ENCODE results near the gene SNTB2. TPM values are rescaled to one million over a fixed set of nuclear protein-coding genes. Genes with fewer than 3 reads are reported as not detected.
A peak's percentile ranks its signal among the peaks of the same experiment; 100 is the strongest.

The SNTB2 gene
- total and polyA plus RNA-seq, 9 of the 15 experiments (the other 6 are each of a cell fraction or from before 2014, with no cell fraction given), result 1.2 to 13.7 (median 5.7) TPM

DNA sequence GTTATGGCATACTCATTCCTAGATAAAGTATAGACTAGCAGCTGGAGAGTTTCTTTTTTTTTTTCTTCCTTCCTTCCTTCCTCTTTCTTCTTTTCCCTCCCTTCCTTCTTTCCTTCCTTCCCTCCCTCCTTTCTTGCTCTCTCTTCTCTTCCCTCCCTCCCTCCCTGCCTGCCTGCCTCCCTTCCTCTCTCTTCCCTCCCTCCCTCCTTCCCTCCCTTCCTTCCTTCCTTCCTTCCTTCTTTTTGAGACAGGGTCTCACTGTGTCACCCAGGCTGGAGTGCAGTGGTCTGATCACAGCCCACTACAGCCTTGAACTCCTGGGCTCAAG lies 7.0 kb upstream of the SNTB2 start:
- H2AFZ ChIP-seq (ENCODE audit: low read depth, low read length), result no peak overlapping the region
- BruUV-seq (replicated peaks), result no TSS peak
- H3K4me3 ChIP-seq, result no peak overlapping the region
- no peaks in the 10 kb centered on the region for H3K79me2 ChIP-seq (ENCODE audit: control insufficient read depth, insufficient read depth, low read length)
- H3K9me1 ChIP-seq (ENCODE audit: control insufficient read depth, insufficient read depth, low read length), result no peaks in the 10 kb centered on the region
- ChIA-PET POLR2A (interaction anchor here (0.6 to 1.2 kb wide), 2 partner anchors 12 to 35 kb away, joined by 3 read pairs; no protein-coding TSS in a partner anchor), CTCF (ENCODE audit: low intra/inter-chr PET ratio) (no interaction called here)
- no peaks in the 10 kb centered on the region for H3K9me3 ChIP-seq (replicated peaks; ENCODE audit: control insufficient read depth, insufficient read depth, low read depth, low read length)
- intact Hi-C loops (cut with micrococcal nuclease) (no loop called here), in situ Hi-C loops (cut with MboI) (no loop called here)
- TF ChIP-seq BRF1 (IDR thresholded peaks at IDR 0.05; ENCODE audit: borderline replicate concordance, extremely low read depth, insufficient read length) (no peak), NEUROD1 (IDR thresholded peaks at IDR 0.05; ENCODE audit: borderline replicate concordance, low read depth, low read length, partially characterized antibody) (no peak), ESRRA (IDR thresholded peaks at IDR 0.05; ENCODE audit: borderline replicate concordance, low read depth) (no peak), NUFIP1 (IDR thresholded peaks at IDR 0.05; ENCODE audit: partially characterized antibody) (no peak)
- TF ChIP-seq, protein P1, sequence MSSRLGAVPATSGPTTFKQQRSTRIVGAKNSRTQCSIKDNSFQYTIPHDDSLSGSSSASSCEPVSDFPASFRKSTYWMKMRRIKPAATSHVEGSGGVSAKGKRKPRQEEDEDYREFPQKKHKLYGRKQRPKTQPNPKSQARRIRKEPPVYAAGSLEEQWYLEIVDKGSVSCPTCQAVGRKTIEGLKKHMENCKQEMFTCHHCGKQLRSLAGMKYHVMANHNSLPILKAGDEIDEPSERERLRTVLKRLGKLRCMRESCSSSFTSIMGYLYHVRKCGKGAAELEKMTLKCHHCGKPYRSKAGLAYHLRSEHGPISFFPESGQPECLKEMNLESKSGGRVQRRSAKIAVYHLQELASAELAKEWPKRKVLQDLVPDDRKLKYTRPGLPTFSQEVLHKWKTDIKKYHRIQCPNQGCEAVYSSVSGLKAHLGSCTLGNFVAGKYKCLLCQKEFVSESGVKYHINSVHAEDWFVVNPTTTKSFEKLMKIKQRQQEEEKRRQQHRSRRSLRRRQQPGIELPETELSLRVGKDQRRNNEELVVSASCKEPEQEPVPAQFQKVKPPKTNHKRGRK (tag; IDR thresholded peaks at IDR 0.05), result 0 out of 2 replicates have a peak, but pooled peaks have one; percentile 31
- TF ChIP-seq, protein P2, sequence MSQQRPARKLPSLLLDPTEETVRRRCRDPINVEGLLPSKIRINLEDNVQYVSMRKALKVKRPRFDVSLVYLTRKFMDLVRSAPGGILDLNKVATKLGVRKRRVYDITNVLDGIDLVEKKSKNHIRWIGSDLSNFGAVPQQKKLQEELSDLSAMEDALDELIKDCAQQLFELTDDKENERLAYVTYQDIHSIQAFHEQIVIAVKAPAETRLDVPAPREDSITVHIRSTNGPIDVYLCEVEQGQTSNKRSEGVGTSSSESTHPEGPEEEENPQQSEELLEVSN (IDR thresholded peaks at IDR 0.05; ENCODE audit: borderline replicate concordance in 1 of 2, extremely low read depth in 1 of 2, insufficient read depth in 1 of 2, insufficient read length in 1 of 2, low read depth in 1 of 2, low read length in 1 of 2, poor library complexity in 1 of 2, severe bottlenecking in 1 of 2), result no peak
- TF ChIP-seq, protein P3, sequence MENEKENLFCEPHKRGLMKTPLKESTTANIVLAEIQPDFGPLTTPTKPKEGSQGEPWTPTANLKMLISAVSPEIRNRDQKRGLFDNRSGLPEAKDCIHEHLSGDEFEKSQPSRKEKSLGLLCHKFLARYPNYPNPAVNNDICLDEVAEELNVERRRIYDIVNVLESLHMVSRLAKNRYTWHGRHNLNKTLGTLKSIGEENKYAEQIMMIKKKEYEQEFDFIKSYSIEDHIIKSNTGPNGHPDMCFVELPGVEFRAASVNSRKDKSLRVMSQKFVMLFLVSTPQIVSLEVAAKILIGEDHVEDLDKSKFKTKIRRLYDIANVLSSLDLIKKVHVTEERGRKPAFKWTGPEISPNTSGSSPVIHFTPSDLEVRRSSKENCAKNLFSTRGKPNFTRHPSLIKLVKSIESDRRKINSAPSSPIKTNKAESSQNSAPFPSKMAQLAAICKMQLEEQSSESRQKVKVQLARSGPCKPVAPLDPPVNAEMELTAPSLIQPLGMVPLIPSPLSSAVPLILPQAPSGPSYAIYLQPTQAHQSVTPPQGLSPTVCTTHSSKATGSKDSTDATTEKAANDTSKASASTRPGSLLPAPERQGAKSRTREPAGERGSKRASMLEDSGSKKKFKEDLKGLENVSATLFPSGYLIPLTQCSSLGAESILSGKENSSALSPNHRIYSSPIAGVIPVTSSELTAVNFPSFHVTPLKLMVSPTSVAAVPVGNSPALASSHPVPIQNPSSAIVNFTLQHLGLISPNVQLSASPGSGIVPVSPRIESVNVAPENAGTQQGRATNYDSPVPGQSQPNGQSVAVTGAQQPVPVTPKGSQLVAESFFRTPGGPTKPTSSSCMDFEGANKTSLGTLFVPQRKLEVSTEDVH (IDR thresholded peaks at IDR 0.05; ENCODE audit: low read depth, partially characterized antibody), result no peak
- H3K4me2 ChIP-seq (ENCODE audit: insufficient read depth, low read length), result no peak overlapping the region
- FAIRE-seq (no peak), DNase-seq (ENCODE audit: extremely low read depth in 1 of 4, low spot score in 3 of 4) (no peak), ATAC-seq (no peak)
- H4K20me1 ChIP-seq (replicated peaks; ENCODE audit: control insufficient read depth, insufficient read depth, low read length), result no peaks in the 10 kb centered on the region
- H3K27ac ChIP-seq (ENCODE audit: extremely low read depth, low read depth, low read length), result no peak overlapping the region
- no peaks in the 10 kb centered on the region; a peak in 1 of 5 replicates for H3K4me1 ChIP-seq (replicated peaks in 1 of 2; ENCODE audit: control insufficient read depth in 2 of 2, insufficient read depth in 2 of 2, low read length in 2 of 2)
- H3K36me3 ChIP-seq (ENCODE audit: control insufficient read depth, insufficient read depth, low read length), result 0 out of 3 replicates have a peak, but pooled peaks cover 3% of the 10 kb centered on the region
- H3K9ac ChIP-seq (ENCODE audit: insufficient read depth in 1 of 2, low read depth in 2 of 2, low read length in 2 of 2), result no peak overlapping the region
- no peaks in the 10 kb centered on the region for H3K27me3 ChIP-seq (ENCODE audit: control insufficient read depth in 2 of 2, insufficient read depth in 2 of 2, low read length in 2 of 2)

Measured in K562 (cell line).